Fibroblast of villous mesenchyme (primary cell): ENCODE results near the gene DLEC1. TPM values are rescaled to one million over a fixed set of nuclear protein-coding genes. Genes with fewer than 3 reads are reported as not detected.

Experiments used
- DNase-seq: peaks from one replicate; pipeline ENCODE4 v3.0.0-alpha.2; 2010; ENCODE audit warnings: low read depth
- H3K4me3 ChIP-seq: 2 replicates; pipeline ENCODE4 v1.5.1; 2011; ENCODE audit warnings: low read depth, mild to moderate bottlenecking, low read length
- CTCF ChIP-seq: IDR thresholded peaks from 2 replicates; pipeline ENCODE4 v1.5.1; 2012; ENCODE audit warnings: low read depth, mild to moderate bottlenecking, low read length; ENCODE audit not compliant: insufficient read depth
- total RNA-seq: library from RNA; depleted of rRNA; stranded (reverse); fragments of >200 nt; gene quantifications from 2 replicates; pipeline ENCODE4 v1.2.3, GENCODE V29; 2012

Gene DLEC1
- total RNA-seq, 1 donor, result under 0.01 TPM

DNA sequence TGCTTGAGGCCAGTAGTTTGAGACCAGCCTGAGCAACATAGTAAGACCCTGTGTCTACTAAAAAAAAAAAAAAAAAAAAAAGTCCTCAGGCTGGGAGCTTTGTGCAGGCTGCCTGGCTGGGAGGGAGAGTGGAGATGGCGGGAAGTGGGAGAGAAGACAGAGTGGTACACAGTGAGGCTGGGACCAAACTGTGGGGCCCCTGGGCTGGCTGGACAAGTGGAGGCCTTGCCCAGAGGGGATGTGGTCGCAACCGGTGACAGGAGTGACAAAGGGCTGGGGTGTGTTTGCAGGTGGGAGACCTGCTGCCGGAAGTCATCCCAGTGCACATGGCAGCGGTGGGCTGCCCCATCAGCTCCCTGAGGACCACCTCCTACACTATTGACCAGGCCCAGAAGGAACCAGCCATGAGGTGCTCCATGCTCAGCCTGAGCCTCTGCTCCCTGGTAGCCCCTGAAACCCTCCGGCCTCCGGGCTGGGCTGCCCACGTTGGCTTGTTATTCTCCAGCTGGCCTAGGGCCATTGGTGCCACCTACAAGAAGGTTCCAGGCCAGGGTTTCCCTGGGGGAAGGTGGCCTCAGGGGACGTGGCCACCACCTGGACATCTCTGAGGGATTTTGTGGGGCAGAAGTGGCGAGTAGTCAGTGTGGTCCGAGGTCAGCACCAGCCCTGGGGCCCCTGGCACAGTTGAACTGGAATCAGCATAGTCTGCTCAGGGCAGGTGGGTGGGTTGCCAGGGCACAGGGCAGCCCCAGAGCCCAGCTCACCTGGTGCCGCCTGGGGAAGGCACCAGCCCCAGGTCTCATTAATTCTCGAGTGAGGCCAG is 75.3 kb downstream of the DLEC1 start:
- H3K4me3 ChIP-seq, result no peak overlapping the region
- no peak for TF ChIP-seq CTCF
- DNase-seq, result no peak

- no peak for DNase-seq
- no peak for TF ChIP-seq CTCF
- no peak overlapping the region for H3K4me3 ChIP-seq
These were observed 76.1 kb downstream of the DLEC1 start for GRCh38 chr3:38114875-38115644.

DNA sequence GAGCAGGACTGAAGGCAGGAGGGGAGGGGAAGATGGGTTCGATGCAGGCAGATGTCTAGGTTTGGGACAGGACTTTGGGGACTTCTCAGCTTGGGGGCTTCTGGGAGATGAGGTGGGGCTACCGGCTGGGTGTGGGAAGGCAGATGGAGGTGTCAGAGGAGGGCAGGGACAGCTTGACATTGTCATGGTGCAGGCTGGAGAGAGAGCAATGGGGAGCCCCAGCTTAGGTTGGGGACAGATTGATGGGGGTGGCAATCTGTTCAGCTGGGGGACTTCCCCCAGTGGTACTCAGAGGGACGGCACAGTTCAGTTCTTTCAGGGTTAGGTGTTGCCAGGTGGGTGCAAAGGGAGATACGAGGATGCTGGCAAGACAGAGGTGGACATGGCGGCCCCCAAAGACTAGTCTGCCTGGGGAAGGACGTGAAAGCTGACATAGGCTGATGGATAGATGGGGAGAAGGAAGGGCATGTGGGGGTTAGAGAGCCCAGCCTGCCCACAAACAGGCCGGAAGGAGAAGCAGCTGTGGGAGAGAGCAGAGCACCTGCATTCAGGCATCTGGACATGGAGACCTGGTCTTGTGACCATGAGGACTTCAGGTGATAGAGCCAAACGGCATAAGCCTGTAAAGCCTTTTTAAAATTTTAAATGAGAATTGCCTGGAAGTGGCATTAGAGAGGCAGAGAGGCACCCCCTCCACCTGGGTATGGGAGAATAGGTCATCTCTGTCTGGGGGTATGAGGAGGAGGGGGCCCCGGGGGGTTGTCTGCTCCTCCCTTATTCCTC is 76.8 kb downstream of the DLEC1 start:
- no peak overlapping the region for H3K4me3 ChIP-seq
- no peak for DNase-seq
- TF ChIP-seq CTCF, result no peak

GRCh38 chr3:38116471-38117162 is 77.6 kb downstream of the DLEC1 start:
- TF ChIP-seq CTCF, result no peak
- no peak overlapping the region for H3K4me3 ChIP-seq
- no peak for DNase-seq

DNA sequence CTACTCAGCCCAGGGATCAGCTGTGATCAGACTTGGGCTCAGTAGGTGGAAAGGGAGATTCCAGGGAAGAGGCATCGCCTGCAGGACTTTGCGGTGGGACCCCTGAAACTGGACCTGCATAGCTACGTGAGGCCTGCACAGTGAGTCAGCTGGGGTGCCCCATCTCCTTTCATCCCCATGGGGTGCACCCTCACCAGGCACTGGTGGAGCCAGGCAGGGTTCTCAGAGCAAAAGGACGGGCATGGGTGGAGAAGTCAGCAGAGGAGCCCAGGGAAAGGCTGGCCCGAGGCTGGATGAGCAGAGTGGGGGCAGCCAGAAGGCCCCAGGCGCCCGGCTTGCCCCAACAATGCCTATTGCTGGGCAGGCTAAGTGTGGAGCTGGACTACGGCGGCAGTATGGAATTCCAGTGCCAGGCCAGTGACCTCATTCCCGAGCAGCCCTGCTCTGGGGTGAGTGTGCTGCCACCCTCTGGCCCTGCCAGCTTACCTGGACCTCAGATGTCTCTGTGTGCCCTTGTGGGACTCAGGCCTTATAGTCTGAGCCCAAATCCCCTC is 78.2 kb downstream of the DLEC1 start:
- H3K4me3 ChIP-seq, result no peak overlapping the region
- DNase-seq, result no peak
- no peak for TF ChIP-seq CTCF
